ENCODE results near the gene PSIP1. TPM values are rescaled to one million over a fixed set of nuclear protein-coding genes. Genes with fewer than 3 reads are reported as not detected.
A peak's percentile ranks its signal among the peaks of the same experiment; 100 is the strongest.

Gene PSIP1
- total and polyA plus RNA-seq, 7 experiments from 2014 or later, result 97.8 to 213 (median 139) TPM

GRCh38 chr9:15499139-15499538 is 11.6 kb downstream of the PSIP1 start:
- peaks cover 0 to 1% (median 0%) of the 10 kb centered on the region in 11 donors for H3K9me3 Mint-ChIP-seq
- ChIA-PET POLR2A (interaction anchor here (0.6 to 4.9 kb wide), 3 partner anchors 8 to 14 kb away, joined by 3 to 36 read pairs (median 4); partner anchors contain the start of gene PSIP1), CTCF (interaction anchor here (0.7 to 0.9 kb wide), 2 partner anchors 34 to 288 kb away, joined by 3 to 4 read pairs; no protein-coding TSS in a partner anchor)
- peaks cover 8 to 28% of the 10 kb centered on the region in 2 donors for H3K4me1 ChIP-seq (ENCODE audit: control insufficient read depth in 2 of 2, insufficient read depth in 2 of 2, low read length in 2 of 2)
- H3K4me3 Mint-ChIP-seq, result peak overlapping the region in 9 of 10 donors; percentile 34 to 64 (median 48)
- no peaks in the 10 kb centered on the region for H3K27me3 ChIP-seq (ENCODE audit: control insufficient read depth in 2 of 2, insufficient read depth in 2 of 2, low read length in 2 of 2)
- DNase-seq (no peak), ATAC-seq (no peak)
- peaks cover 5 to 49% (median 30%) of the 10 kb centered on the region in 5 donors for H3K36me3 Mint-ChIP-seq
- H3K4me3 ChIP-seq (ENCODE audit: low read length), result no peak overlapping the region
- H3K27ac Mint-ChIP-seq, result peak overlapping the region; percentile 28 to 92 (median 65)
- H3K27ac ChIP-seq (ENCODE audit: low read depth, low read length), result no peak overlapping the region
- no peaks in the 10 kb centered on the region for H3K27me3 Mint-ChIP-seq
- H3K4me1 Mint-ChIP-seq, result peaks cover 40 to 88% (median 79%) of the 10 kb centered on the region in 7 donors
- intact Hi-C loops (cut with micrococcal nuclease), result loop anchor here in 1 of 2 donors (1.0 kb wide), 1 partner anchor 8 kb away; no protein-coding TSS in a partner anchor
- peaks cover 0 to 9% (median 4%) of the 10 kb centered on the region in 3 experiments for H3K36me3 ChIP-seq (ENCODE audit: control insufficient read depth in 2 of 3, insufficient read depth in 3 of 3, low read length in 3 of 3)
- no peaks in the 10 kb centered on the region for H3K9me3 ChIP-seq (ENCODE audit: control insufficient read depth in 2 of 3, low read length in 3 of 3)

GRCh38 chr9:15498246-15498995 is 12.3 kb downstream of the PSIP1 start:
- DNase-seq (no peak), ATAC-seq (no peak)
- Mint-ChIP-seq H3K27me3 (no peaks in the 10 kb centered on the region), H3K27ac (peak overlapping the region in 2 of 9 donors; percentile 49 to 92), H3K4me1 (peaks cover 37 to 85% (median 78%) of the 10 kb centered on the region in 7 donors), H3K36me3 (peaks cover 6 to 52% (median 36%) of the 10 kb centered on the region in 5 donors), H3K9me3 (peaks cover 0 to 4% (median 0%) of the 10 kb centered on the region in 11 donors), H3K4me3 (peak overlapping the region in 3 of 10 donors; percentile 42 to 60 (median 48))
- peaks cover 8 to 22% of the 10 kb centered on the region in 2 donors for H3K4me1 ChIP-seq (ENCODE audit: control insufficient read depth in 2 of 2, insufficient read depth in 2 of 2, low read length in 2 of 2)
- H3K36me3 ChIP-seq (ENCODE audit: control insufficient read depth in 2 of 3, insufficient read depth in 3 of 3, low read length in 3 of 3), result peaks cover 0 to 9% (median 4%) of the 10 kb centered on the region in 3 experiments
- no peak overlapping the region for H3K27ac ChIP-seq (ENCODE audit: low read depth, low read length)
- POLR2A ChIA-PET, result interaction anchor here (0.8 to 4.9 kb wide), 2 partner anchors 9 to 13 kb away, joined by 3 to 36 read pairs; partner anchors contain the start of gene PSIP1
- no peaks in the 10 kb centered on the region for H3K9me3 ChIP-seq (ENCODE audit: control insufficient read depth in 2 of 3, low read length in 3 of 3)
- CTCF ChIA-PET, result interaction anchor here (0.9 kb wide), 1 partner anchor 288 kb away, joined by 3 read pairs; no protein-coding TSS in a partner anchor
- intact Hi-C loops (cut with micrococcal nuclease), result no loop called here
- no peaks in the 10 kb centered on the region for H3K27me3 ChIP-seq (ENCODE audit: control insufficient read depth in 2 of 2, insufficient read depth in 2 of 2, low read length in 2 of 2)
- no peak overlapping the region for H3K4me3 ChIP-seq (ENCODE audit: low read length)

- H3K27ac ChIP-seq (ENCODE audit: low read depth, low read length), result no peak overlapping the region
- H3K36me3 ChIP-seq (ENCODE audit: control insufficient read depth in 2 of 3, insufficient read depth in 3 of 3, low read length in 3 of 3), result peaks cover 0 to 44% (median 6%) of the 10 kb centered on the region in 3 experiments
- peaks cover 5 to 54% (median 41%) of the 10 kb centered on the region in 5 donors for H3K36me3 Mint-ChIP-seq
- peak overlapping the region in 6 of 9 donors; percentile 17 to 71 (median 46) for H3K27ac Mint-ChIP-seq
- H3K4me3 ChIP-seq (ENCODE audit: low read length), result no peak overlapping the region
- intact Hi-C loops (cut with micrococcal nuclease), result no loop called here
- H3K9me3 Mint-ChIP-seq, result peaks cover 0 to 8% (median 0%) of the 10 kb centered on the region in 11 donors
- POLR2A ChIA-PET, result interaction anchor here (1.0 kb wide), 1 partner anchor 22 kb away, joined by 4 read pairs; no protein-coding TSS in a partner anchor
- no peaks in the 10 kb centered on the region for H3K4me1 ChIP-seq (ENCODE audit: control insufficient read depth in 2 of 2, insufficient read depth in 2 of 2, low read length in 2 of 2)
- no peaks in the 10 kb centered on the region for H3K9me3 ChIP-seq (ENCODE audit: control insufficient read depth in 2 of 3, low read length in 3 of 3)
- ATAC-seq (no peak), DNase-seq (no peak)
- no peaks in the 10 kb centered on the region for H3K27me3 ChIP-seq (ENCODE audit: control insufficient read depth in 2 of 2, insufficient read depth in 2 of 2, low read length in 2 of 2)
- CTCF ChIA-PET, result no interaction called here
- no peaks in the 10 kb centered on the region for H3K27me3 Mint-ChIP-seq
- peaks cover 21 to 70% (median 61%) of the 10 kb centered on the region in 7 donors for H3K4me1 Mint-ChIP-seq
- peak overlapping the region in 2 of 10 donors; percentile 3 to 26 for H3K4me3 Mint-ChIP-seq
These were observed 18.2 kb downstream of the PSIP1 start for GRCh38 chr9:15492485-15493150.

GRCh38 chr9:15491950-15492349 is 18.8 kb downstream of the PSIP1 start:
- Mint-ChIP-seq H3K4me3 (peak overlapping the region in 5 of 10 donors; percentile 14 to 51 (median 17)), H3K9me3 (peaks cover 0 to 8% (median 0%) of the 10 kb centered on the region in 11 donors), H3K27me3 (no peaks in the 10 kb centered on the region), H3K27ac (peak overlapping the region; percentile 2 to 71 (median 39)), H3K36me3 (peaks cover 5 to 53% (median 44%) of the 10 kb centered on the region in 5 donors), H3K4me1 (peaks cover 21 to 68% (median 57%) of the 10 kb centered on the region in 7 donors)
- CTCF ChIA-PET, result no interaction called here
- DNase-seq (no peak), ATAC-seq (no peak)
- intact Hi-C loops (cut with micrococcal nuclease), result loop anchor here in 1 of 2 donors (1.0 to 2.0 kb wide), 2 partner anchors 7 to 17 kb away; no protein-coding TSS in a partner anchor
- POLR2A ChIA-PET, result no interaction called here
- H3K27me3 ChIP-seq (ENCODE audit: control insufficient read depth in 2 of 2, insufficient read depth in 2 of 2, low read length in 2 of 2), result no peaks in the 10 kb centered on the region
- no peak overlapping the region for H3K4me3 ChIP-seq (ENCODE audit: low read length)
- peaks cover 0 to 44% (median 6%) of the 10 kb centered on the region in 3 experiments for H3K36me3 ChIP-seq (ENCODE audit: control insufficient read depth in 2 of 3, insufficient read depth in 3 of 3, low read length in 3 of 3)
- H3K4me1 ChIP-seq (ENCODE audit: control insufficient read depth in 2 of 2, insufficient read depth in 2 of 2, low read length in 2 of 2), result no peaks in the 10 kb centered on the region
- no peaks in the 10 kb centered on the region for H3K9me3 ChIP-seq (ENCODE audit: control insufficient read depth in 2 of 3, low read length in 3 of 3)
- H3K27ac ChIP-seq (ENCODE audit: low read depth, low read length), result no peak overlapping the region

- no peaks in the 10 kb centered on the region for H3K27me3 Mint-ChIP-seq
- Histone ChIP-seq H3K9me3 (ENCODE audit: control insufficient read depth in 2 of 3, low read length in 3 of 3) (no peaks in the 10 kb centered on the region), H3K4me3 (ENCODE audit: low read length) (no peak overlapping the region), H3K4me1 (ENCODE audit: control insufficient read depth in 2 of 2, insufficient read depth in 2 of 2, low read length in 2 of 2) (peaks cover 6 to 9% of the 10 kb centered on the region in 2 donors), H3K27ac (ENCODE audit: low read depth, low read length) (no peak overlapping the region), H3K27me3 (ENCODE audit: control insufficient read depth in 2 of 2, insufficient read depth in 2 of 2, low read length in 2 of 2) (no peaks in the 10 kb centered on the region), H3K36me3 (ENCODE audit: control insufficient read depth in 2 of 3, insufficient read depth in 3 of 3, low read length in 3 of 3) (peaks cover 7 to 45% (median 17%) of the 10 kb centered on the region in 3 experiments)
- DNase-seq (peak in 5 of 9 donors; percentile 27 to 41 (median 31)), ATAC-seq (peak; percentile 45)
- intact Hi-C loops (cut with micrococcal nuclease), result loop anchor here (1.0 to 10.0 kb wide), 9 partner anchors 24 to 275 kb away; partner anchors contain the start of genes CCDC171 (in 1 of the 2) and PSIP1 (in 1 of the 2)
- H3K9me3 Mint-ChIP-seq, result no peaks in the 10 kb centered on the region
- H3K27ac Mint-ChIP-seq, result peak overlapping the region in 8 of 9 donors; percentile 10 to 63 (median 42)
- ChIA-PET CTCF (interaction anchor here (1.5 kb wide), 1 partner anchor 131 kb away, joined by 3 read pairs; no protein-coding TSS in a partner anchor), POLR2A (no interaction called here)
- H3K36me3 Mint-ChIP-seq, result peaks cover 0 to 38% (median 19%) of the 10 kb centered on the region in 5 donors
- H3K4me3 Mint-ChIP-seq, result no peak overlapping the region
- H3K4me1 Mint-ChIP-seq, result peaks cover 19 to 57% (median 47%) of the 10 kb centered on the region in 7 donors
These were observed 24.7 kb downstream of the PSIP1 start for GRCh38 chr9:15485836-15486666.

Data from naive thymus-derived CD4-positive, alpha-beta T cell (primary cell).